T-helper 2 cell (primary cell): Measurements from ENCODE around the gene PHEX.

Experiments
- DNase-seq, 5 experiments: peaks; one replicate each; pipeline versions ENCODE4 v3.0.0 to v3.0.0-alpha.2; 2012 to 2022

The PHEX gene

DNA sequence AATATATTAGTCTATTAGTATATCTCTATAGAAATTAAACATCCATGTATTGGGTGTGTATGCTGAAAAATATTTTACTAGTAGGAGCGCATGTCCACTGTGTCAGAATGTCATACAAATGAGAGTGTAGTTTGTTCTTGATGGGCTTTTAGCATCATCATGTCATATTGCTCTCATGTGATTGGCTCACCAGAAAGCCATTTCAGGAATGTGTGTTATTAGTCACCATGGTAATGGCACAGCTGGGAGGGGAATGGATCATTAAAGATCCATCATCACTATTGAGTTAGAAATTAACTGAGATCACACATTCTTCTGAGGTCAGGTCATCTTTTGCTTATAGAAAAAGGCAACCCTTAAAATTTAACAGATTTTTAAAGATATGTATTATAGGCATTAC, 77.3 kb downstream of the PHEX start:
- no peak for DNase-seq

DNA sequence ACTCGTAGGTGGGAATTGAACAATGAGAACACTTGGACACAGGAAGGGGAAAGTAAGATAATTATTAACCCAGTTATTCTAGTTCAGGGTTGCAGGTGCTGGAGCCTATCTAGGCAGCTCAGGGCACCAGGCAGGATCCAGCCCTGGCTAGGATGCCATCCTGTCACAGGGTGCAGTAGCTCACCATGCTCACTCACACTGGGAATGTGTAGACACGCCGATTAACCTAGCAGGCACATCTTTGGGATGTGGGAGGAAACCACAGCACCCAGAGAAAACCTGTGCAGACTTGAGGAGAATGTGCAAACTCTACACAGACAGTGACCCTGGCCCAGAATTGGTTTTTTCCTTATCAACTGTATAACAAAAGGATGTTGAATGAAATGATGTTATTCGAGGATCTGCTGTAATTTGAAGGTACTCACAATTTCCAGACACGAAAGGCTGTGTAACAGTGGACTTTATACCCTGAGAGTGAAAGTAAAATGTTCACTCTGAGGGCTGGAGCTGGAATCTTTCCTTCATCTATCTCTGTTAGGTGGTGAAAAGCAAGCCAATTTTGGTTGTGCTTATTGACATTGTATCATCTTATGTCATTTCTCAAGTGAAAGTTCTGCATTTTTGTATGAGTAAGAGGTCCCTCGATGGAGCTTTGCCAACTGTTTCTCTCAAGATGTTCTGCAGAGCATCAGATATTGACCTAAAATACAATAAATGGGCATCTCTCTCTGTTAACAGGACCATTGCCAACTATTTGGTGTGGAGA, 78.8 kb downstream of the PHEX start:
- DNase-seq = no peak

DNA sequence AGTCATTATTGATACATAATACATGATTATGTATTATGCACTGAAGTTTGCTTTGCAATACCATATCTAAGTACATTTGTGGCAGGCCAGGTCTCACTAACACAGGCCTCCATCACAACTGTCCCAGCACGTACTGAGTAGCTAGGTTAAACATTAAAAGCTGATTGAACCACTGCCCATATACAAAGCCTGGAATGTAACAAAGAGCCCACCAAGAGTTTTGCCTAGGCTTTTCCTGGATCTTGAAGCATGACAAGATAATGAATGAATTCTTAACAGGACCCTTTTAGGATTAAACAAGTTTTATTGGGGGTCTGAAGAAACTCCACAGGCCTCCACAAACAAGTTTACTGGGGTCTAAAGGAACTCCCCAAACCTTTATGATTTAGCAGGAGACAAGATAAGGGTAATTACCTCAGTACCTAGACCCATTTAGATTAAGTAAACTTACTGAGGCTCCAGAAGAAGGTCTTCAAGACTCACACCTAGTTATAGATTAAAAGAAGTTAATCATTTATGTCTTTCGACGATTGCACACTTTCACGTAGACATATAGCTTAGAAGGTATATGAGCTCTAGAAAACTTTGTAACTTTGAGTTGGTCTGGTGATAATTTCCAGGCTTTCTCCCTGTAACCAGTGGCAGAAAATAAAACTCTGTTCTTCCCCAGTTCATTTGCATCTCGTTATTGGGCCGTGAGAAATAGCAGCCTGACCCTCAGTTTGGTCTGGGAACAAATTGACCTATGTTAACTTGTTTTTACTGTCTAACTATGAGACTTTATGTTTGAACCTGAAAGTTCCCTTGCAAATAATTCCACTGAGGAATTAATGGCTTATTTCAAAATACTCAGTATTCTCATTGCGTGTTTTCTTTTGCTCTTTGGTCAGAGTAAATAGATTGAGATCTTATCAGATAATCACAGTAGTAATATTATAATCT, 84.8 kb downstream of the PHEX start:
- no peak for DNase-seq

DNA sequence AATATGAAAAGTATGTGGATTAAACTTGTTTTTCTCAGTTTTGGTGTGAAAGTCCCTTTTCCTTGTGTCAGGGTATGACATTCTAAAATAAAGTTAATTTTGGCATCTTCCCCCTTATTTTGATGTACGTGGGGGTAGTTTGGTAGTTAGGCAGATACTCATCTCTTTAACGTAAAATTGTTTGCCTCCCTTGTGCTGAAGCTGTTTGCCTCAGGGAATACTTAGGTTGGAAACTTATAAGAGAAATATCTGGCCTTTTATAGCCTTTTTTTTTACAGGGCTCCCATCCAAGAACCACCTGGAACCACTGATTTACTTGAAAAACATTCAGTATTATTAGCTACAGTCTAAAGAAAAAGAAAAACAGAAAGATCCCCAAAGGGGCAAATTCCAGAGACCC, 85.5 kb downstream of the PHEX start:
- DNase-seq = no peak

DNA sequence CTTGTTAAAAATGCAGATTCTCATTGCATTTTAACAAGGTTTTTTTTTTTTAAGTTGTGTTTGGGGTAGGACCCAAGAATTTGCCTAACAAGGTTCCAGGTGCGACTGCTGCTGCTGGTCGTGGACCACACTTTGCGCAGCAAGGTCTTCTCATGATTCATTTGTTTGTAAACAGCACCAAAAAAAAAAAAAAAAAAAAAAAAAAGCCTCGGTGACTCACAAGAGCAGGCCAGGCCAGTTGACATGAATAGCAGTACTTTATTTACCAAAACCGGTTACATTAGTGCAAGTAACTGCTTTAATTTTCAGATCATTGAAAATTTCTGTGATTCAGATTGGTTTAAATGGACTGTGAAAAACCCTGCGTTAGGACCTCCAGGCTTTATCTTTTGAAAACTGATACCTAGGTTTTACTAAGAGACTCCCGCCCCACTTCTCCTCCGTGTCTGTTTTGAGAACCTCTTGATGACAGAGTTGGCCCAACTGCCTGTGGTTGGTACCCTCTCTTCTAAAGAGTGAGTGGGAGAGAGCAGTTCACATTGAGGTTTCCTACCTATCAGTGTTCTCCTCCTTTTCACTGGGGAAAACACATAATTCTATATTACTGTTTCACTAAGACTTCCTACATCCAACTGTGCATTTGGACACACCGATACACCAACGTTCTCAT, 86.2 kb downstream of the PHEX start:
- no peak for DNase-seq

DNA sequence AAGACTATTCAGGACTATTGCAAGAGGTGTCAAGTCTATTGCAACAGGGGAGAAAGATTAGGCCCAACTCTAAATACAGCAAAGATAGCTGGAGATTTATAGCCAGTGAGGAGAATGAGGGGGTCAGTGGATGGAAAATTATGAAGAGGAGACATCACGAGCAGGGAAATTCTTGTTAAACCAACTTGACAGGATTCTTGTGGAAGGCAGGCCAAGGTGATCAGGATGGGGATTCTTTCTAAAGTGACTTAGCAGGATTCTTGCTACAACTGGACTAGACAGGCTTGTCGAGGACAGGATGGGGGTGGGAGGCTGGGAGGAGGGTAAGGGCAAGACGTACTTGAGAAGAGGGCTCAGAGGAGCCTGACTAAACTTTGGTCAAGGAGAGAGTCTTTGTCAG, 89.0 kb downstream of the PHEX start:
- DNase-seq = no peak

DNA sequence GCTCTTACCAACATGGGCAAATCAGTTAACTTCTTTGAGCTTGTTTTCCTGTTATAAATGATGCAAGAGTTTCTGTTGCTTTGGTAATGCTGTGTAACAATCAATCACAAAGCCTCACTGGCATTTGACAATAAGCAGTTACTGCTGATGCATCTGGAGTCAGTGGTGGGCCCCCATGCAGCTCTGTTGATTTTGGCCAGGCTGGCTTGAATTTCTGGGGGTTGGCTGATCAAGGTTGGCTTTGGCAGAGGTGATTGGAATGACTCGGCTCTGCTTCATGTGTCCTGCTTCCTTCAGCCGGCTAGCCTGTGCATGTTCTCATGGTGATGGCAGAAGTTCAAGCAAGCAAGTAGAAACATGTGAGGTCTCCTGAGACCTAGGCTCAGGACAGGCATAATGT, 90.4 kb downstream of the PHEX start:
- DNase-seq = no peak

DNA sequence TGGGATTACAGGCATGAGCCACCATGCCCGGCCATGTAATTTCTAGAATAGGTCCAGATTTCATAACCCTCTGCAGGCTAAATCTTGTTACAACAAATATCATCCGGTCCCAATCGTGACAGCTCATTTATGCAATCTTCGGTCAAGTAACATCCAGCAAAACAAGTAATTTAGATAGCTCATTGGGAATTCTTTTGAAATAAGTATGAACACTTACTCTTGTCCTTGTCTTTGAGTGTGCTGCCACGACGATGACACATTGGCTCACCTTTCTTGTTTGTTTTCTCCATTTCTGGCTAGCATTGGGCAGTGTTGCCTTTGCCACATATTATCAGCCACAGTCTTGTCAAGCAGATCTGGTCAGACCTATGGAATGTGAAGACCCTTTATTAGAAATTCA, 92.0 kb downstream of the PHEX start:
- no peak for DNase-seq

DNA sequence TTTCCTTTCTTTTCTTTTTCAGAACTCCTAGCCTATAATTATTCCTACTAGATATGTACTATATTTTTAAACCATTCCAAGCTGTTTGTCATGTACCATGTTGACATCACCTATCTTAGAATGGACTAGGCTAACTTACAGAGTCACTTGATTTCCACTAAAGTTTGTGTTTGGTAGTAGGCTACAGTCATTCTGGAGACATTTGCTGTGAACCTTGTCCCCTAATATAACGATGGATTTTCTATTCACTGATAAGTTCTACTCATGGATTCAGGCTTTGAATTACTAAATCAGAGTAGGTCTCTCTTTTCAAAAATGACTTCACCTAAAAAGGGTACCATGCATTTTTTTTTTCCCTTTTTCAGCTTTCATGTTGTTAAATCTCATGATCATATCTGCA, 93.4 kb downstream of the PHEX start:
- DNase-seq = no peak

DNA sequence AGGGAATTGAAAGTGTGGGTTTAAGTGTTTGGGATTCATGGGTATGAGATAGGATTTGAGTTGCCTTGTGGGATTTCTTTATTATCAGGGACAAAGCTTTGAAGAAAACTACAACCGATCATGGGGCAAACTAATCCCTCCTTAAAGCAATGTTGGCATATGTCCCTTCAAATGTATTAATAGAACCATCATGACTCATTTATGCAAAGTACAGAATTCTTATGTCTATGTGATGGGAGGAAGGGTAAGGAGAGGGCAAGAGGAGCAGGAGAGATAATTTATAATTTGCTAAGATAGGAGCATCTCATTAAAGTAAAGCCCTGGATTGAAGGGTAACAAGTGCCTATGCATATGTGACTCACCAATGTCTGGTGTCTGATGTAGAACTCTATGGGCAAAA, 94.2 kb downstream of the PHEX start:
- DNase-seq = no peak

DNA sequence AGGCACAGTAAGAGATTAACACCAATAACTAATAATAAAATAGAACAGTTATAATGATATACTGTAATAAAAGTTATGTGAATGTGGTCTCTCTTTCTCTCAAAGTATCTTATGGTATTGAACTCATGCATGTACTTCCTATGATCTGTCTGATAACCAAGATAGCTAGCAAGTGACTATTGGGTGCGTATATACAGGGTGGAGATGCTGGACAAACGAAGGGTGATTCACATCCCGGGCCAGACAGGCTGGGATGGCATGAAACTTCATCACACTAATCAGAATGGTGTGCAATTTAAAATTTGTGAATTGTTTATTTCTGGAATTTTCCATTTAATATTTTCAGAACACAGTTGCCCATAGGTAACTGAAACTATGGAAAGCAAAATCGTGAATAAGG, 96.8 kb downstream of the PHEX start:
- DNase-seq = no peak

DNA sequence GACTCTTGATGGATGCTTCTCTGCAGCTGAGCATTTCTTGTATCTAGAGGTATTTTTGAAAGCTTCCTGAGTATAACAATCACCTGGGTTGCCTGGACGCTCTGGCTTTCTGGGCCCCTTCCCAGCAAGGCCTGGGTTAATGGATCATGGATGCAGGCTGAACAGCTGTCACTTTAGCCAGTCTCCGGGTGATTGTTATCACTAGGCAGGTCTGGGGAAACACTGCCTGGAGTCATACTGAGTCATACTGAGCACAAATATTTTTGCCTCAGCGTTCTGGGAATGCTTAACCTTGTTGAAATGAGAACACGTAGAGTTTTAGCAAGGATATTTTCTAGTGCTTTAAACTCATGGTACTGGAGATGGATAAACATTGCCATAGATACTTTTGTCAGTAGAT, 102.6 kb downstream of the PHEX start:
- DNase-seq = no peak

DNA sequence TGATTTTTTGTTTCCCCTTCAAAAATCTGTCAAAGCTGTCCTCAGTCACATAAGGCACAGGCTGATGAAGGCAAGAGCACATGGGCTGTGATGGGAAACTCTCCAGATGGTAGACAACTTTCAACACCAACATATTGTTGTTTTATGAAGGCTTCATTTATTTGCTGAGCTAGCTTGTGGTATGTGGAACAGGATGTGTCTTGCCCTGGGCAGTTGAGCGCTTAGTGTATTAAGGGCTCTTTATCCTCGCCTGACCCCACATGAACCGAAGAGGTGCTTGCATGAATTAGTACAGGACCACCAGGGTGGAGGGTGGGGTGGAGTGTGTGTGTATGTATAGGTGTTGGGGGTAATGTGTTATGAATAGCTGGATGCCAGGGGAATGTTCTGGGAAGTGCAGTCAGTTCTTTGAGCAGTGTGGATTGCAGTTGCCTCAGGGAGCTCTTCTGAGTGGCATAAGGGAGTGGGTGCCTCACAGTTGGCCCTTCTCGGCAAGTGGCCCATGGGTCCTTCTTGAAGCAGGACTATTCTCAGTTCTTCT, 103.1 kb downstream of the PHEX start:
- no peak for DNase-seq

DNA sequence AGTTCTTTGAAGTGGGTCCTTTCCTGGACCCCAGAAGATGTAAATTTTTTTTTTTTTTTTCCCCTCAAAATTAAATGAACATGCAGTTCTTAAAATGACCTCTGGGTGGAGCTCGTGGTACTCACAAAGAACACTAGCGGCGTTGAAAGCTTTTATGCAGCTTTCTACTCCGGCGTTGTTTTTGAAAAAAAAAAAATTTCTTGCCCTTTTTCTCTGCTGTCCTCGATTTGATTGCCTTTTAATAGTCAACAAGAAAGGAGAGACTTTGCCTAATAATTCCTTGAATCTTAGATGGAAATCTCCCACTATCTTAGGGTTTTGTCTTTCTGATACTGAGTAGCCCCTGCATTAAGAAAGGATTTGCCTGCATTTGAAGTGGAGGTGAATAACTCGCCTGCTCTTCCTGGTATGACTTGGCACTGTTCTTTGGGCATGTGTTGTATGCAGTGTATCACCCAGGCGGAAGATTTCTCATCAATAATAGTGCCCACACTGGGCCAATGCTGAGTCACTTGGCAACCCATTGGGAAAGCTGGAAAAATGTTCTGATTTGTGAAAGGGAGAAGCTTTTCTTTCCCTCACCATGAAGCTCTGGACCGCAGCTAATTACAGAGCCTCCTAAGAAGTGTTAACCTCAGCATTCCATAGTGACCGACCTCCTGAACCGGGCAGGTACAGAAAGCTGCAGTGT, 104.0 kb downstream of the PHEX start:
- DNase-seq = peak in 2 of 5 experiments; percentile 2 to 38

DNA sequence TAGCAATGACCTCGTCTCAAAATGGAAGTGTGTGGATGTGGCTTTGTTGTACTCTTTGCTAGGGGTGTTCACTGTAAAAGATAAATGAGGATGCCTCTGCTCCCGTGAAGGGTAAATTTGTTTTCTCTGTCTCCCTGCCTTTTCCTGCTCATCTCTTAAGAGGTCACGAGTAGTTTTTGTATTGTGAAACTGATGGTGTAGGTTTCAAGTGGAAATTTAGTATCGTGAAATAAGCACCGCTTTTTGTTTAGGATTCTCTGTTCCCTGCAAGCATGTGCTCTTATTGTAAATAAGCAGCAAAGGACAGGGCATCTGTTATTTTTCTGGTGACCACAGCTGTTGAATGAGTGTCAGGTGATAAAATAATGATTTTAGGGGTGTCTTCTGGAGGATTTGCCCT, 104.6 kb downstream of the PHEX start:
- DNase-seq = no peak

DNA sequence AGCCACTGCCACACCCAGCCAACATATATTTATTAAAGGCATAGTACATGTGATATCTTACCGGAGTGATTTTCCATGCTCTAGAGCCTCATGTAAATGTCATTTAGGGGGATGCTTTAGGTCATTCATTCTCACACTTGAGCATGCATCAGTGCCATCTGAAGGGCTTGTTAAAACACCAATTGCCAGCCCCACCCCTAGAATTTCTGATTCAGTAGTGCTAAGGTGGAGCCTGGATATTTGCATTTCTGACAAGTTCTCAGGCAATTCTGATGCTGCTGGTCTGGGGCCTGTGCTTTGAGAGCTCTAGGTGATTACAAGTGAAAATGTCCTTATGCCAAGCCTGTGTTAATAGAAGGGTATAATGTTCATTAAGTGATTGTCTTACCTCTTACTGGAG, 107.7 kb downstream of the PHEX start:
- DNase-seq = no peak

DNA sequence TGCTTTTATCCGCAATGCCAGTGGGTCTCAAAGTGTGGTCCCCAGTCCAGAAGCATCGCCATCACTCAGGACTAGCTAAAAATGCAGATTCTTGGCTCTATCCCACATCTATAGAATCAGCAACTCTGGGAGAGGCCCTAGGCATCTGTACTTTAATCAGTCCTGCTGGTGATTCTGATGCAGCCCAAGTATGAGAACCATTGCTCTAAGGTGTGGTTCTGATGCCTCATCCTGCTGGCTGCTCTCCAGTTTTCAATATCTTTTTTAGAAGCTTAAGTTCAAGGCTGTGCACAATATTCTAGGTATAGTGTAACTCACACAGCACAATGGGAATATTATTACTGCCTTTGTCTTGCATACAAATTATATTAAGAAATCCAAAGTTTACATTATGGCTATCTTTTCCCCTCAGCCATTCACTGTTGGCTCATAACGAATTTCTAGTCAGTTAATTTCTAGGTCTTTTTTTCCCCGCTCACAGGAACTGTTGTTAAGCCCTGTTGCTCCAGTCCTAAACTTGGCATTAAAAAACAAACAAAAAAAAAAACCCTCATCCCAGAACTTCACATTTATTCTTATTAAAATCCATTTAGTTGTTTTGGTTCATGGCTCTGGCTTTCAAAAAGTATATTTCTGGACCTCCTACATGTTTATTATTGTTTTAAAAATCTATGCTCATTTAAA, 109.1 kb downstream of the PHEX start:
- DNase-seq = no peak

DNA sequence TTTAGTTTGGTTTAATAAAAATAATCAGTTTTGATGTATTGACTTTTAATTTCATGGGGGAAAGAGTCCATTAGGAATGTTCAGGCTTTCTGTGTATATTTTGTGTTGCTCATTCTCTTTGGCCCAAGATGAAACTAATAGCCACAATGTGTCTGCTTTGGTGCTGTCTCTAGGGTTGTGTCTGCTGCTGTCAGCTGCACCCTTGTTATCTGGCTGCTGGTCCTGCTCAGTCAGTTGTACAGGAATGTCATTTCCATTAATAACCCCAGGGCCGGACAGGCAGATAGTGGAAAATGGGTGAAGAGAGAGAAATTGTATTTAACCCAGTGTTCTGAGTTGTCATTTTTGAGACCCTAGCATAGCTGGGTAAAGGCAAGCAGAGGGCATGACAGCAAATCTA, 115.1 kb downstream of the PHEX start:
- DNase-seq = no peak

DNA sequence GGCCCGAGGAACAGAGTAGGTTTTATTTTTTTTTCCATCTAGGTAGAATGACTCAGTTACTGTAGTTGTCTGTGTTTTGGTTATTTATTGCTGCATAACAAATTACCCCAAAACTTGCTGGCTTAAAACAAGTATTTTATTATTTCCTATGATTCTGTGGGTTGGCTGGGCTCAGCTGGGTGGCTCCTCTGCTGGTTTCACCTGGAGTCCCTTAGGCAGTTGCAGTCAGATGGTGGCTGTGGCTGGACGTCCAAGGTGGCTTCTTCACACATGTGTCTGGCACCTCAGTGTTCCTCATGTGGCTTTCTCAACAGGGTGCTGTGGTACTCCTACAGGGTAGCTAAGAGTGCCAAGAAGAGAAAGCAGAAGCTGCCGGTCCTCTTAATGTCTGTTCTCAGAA, 115.8 kb downstream of the PHEX start:
- DNase-seq = no peak

DNA sequence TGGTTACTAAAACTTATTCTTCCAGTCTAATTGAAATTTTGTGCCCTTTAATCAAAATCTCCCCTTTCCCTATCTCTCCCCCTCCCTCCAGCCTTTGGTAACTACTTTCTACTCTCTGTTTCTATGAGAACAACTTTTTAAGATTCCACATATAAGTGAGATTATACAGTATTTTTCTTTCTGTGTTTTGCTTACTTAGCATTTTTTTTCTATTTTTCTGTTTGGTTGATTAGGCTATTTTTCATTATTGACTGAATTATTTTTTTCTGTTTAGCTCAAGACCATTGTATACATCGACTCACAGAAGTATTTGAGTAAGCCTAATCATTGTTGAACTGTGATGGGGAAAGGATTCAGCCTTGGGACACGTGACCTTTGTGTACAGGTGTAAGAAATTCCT, 116.4 kb downstream of the PHEX start:
- DNase-seq = no peak

DNA sequence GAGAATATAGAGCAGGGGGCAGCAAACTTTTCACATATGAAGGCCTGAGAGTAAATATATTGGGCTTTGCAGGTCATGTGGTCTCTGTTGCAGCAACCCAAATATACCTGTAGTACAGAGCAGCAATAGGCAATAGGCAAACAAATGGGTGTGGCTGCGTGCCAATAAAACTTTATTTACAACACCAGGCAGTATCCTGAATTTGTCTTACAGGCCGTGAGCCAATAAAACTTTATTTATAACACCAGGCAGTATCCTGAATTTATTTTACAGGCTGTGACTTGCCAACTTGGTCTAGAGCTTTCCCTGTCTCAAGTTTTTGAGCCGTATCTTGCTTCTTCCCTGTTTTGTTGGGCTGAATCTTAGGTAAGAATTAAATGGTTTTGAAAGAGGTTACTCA, 118.2 kb downstream of the PHEX start:
- no peak for DNase-seq

DNA sequence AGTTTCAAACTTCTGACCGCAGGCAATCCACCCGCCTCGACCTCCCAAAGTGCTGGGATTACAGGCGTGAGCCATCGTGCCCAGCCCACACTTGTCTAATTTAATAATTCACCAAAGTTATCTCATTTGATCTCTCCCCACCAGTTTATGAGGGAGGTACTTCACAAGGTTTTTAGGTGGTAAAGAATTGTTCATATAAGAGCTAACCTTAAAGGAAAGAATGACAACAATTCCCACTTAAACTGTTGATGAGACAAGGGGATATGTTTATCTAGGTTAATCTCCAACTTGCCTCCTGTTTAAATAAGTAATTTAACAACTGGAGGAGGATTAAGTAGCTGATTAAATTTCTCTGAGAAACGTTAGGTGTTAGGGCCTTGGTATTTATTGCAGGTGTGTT, 123.0 kb downstream of the PHEX start:
- no peak for DNase-seq
